Measurements from ENCODE around the gene CRACR2B.

- TF ChIP-seq POLR2A (IDR thresholded peaks at IDR 0.05) = no peak
- TF ChIP-seq, protein P1, sequence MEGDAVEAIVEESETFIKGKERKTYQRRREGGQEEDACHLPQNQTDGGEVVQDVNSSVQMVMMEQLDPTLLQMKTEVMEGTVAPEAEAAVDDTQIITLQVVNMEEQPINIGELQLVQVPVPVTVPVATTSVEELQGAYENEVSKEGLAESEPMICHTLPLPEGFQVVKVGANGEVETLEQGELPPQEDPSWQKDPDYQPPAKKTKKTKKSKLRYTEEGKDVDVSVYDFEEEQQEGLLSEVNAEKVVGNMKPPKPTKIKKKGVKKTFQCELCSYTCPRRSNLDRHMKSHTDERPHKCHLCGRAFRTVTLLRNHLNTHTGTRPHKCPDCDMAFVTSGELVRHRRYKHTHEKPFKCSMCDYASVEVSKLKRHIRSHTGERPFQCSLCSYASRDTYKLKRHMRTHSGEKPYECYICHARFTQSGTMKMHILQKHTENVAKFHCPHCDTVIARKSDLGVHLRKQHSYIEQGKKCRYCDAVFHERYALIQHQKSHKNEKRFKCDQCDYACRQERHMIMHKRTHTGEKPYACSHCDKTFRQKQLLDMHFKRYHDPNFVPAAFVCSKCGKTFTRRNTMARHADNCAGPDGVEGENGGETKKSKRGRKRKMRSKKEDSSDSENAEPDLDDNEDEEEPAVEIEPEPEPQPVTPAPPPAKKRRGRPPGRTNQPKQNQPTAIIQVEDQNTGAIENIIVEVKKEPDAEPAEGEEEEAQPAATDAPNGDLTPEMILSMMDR (IDR thresholded peaks at IDR 0.05) = no peak
Measured at GRCh38 chr11:853682-854448, 26.1 kb downstream of the CRACR2B start.

Data from uterus (tissue), 2 donors.